ES-I3 (cell line): ENCODE measurements around the gene LIX1.
"Not testable (repeated sequence)": the region's sequence is repeated elsewhere in the genome, so short reads cannot be mapped to it uniquely, and the experiment has no call there.

Experiments used
- H3K36me3 ChIP-seq: 2 replicates; pipeline ENCODE4 v1.6.1; 2013; ENCODE audit warnings: mild to moderate bottlenecking, low read length, control low read depth, moderate library complexity; ENCODE audit not compliant: insufficient read depth
- H3K4me1 ChIP-seq: 2 replicates; pipeline ENCODE4 v1.6.1; 2013; ENCODE audit warnings: mild to moderate bottlenecking, control low read depth, low read length; ENCODE audit not compliant: insufficient read depth
- H3K9ac ChIP-seq: 2 replicates; pipeline ENCODE4 v1.6.1; 2013; ENCODE audit warnings: low read depth, mild to moderate bottlenecking, low read length, moderate library complexity
- H3K9me3 ChIP-seq: 2 replicates; pipeline ENCODE4 v1.6.1; 2013; ENCODE audit warnings: mild to moderate bottlenecking, low read length, moderate library complexity; ENCODE audit not compliant: control insufficient read depth, insufficient read depth

The LIX1 gene

DNA sequence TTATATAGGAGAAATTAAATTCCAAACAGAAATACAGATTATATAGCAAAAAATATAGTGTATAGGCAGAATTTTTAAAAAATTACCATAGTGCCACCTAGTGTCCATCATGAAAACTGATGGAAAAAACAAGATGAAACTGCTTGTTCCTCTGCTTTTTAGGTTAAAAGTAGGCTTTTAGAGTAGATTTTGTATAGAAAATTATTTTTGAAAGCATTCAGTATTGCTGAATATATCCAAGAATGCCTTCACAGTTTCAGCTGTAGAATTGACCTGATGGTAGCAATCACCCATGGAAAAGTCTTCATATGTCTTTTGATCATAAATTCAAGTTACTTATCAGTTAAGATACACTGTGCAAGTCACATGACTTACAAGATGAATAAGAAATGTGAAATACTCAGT is 21.0 kb upstream of the LIX1 start:
- H3K9ac ChIP-seq: no peak overlapping the region
- H3K9me3 ChIP-seq: no peaks in the 10 kb centered on the region
- H3K4me1 ChIP-seq: no peaks in the 10 kb centered on the region
- peaks cover 16% of the 10 kb centered on the region; the same call in 1 of the 2 replicates for H3K36me3 ChIP-seq

DNA sequence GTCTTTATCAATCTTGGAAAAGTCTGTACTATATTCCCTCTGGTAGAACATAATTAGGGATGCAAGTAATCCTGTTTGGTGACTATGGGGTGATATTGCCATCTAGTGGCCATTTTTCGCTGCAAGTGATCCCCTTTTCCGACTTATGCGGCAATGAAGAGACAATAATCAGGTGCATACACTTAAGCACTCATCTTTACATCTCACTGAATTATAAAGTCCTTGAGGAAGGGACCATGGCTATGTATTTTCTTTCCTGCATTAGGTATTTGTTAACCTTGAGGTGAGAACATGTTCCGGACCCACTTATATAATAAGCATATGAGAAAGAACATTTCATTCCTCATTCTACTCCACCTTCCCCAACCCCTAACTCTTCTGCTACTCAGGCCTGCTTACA is 19.6 kb upstream of the LIX1 start:
- Histone ChIP-seq H3K4me1 (no peaks in the 10 kb centered on the region), H3K36me3 (peaks cover 10% of the 10 kb centered on the region; the same call in 1 of the 2 replicates), H3K9ac (no peak overlapping the region), H3K9me3 (0 out of 2 replicates have a peak, but pooled peaks cover 2% of the 10 kb centered on the region)

DNA sequence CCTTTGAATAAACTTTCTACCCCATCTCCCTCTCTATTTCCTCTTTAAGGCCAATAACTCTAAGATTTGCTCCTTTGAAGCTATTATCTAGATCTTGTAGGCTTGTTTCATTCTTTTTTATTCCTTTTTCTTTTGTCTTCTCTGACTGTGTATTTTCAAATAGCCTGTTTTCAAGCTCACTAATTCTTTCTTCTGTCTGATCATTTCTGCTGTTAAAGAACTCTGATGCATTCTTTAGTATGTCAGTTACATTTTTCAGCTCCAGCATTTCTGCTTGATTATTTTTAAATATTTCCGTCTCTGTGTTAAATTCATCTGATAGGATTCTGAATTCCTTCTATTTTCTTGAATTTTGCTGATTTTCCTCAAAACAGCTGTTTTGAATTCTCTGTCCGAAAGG is 15.3 kb upstream of the LIX1 start:
- Histone ChIP-seq H3K36me3 (peaks cover 10% of the 10 kb centered on the region; the same call in 1 of the 2 replicates), H3K9me3 (0 out of 2 replicates have a peak, but pooled peaks cover 2% of the 10 kb centered on the region), H3K4me1 (no peaks in the 10 kb centered on the region), H3K9ac (no peak overlapping the region)

- Histone ChIP-seq H3K4me1 (no peaks in the 10 kb centered on the region), H3K9me3 (no peaks in the 10 kb centered on the region), H3K9ac (no peak overlapping the region), H3K36me3 (no peaks in the 10 kb centered on the region)
Measured at GRCh38 chr5:97151370-97151769, 9.0 kb upstream of the LIX1 start.

DNA sequence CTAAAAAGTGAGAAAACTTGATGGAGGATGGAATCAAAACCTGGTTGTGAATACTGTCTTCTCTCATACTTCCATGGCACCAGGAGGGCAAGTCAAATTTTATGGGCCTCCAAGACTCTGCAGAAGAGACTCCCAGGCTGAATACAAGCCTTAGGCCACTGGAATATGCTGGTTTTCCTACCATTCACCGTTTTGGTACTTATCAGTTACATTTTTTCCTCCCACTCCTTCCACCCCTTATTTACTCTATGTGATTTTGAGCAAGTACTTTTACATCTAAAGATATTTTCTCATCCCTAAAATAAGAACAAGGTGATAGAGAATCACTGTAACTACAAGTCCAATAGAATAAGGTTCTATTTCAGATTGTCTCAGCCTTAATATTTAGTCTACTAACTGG is 8.0 kb upstream of the LIX1 start:
- Histone ChIP-seq H3K4me1 (no peaks in the 10 kb centered on the region), H3K9me3 (no peaks in the 10 kb centered on the region)

DNA sequence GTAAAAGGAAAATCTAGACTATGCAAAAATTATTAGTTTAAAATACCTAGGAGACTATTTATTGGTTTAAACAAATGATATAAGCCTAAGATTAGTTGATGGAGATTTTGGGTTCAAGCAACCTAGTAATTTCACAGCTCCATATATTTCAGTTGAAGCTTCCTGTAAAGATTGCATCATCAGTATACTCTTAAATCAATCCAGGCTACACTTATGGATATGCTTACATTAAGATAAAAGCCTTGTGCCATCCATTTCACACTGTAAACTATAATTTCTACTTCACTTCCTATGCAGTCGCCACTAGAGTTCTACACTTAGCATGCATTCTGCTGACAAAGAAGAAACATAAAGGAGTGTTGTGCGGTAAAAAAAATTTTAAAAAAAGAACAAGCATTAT is 7.3 kb upstream of the LIX1 start:
- Histone ChIP-seq H3K9ac (no peak overlapping the region), H3K4me1 (no peaks in the 10 kb centered on the region), H3K9me3 (no peaks in the 10 kb centered on the region), H3K36me3 (no peaks in the 10 kb centered on the region)

More for the DNA sequence above, 8.0 kb upstream of the LIX1 start:
- Histone ChIP-seq H3K9ac (no peak overlapping the region), H3K36me3 (no peaks in the 10 kb centered on the region)

DNA sequence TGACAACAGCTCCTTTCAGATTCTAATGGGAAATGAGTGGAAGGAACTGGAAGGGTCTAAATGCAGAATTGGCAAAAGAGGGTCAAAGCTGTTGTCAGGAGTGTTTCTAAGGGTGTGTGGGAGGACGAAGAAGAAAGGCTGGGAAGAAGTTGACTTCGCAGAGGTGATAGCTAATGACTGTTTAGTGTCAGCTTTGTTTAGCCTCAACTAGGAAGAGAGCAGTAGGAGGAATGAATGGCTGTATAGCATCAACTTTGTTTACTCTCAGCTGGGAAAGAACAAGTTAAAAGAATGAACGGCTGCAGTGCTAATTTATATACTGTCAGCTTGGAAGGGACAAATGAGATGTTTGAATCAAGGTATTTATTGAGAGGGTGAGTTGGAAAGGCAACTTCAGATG is 5.9 kb upstream of the LIX1 start:
- no peaks in the 10 kb centered on the region for H3K36me3 ChIP-seq
- no peaks in the 10 kb centered on the region for H3K9me3 ChIP-seq
- H3K4me1 ChIP-seq: no peaks in the 10 kb centered on the region
- no peak overlapping the region for H3K9ac ChIP-seq

DNA sequence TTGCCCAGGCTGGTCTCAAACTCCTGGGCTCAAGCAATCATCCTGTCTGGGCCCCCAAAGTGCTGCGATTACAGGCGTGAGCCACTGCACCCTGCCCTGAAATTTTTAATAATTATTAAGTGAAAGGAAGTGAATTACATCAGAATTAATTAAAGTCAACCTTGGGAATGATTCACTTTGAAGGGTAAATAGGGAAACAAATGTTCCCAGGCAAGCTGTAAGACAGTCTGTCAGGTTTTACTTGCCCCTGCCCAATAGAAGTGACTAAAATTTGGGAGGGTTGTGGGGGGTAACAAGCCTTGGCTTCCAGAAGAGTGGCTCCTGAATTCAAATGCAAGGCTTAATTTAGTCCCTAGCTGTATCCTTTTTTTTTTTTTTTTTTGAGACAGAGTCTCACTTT is 1.3 kb upstream of the LIX1 start:
- Histone ChIP-seq H3K9me3 (no peaks in the 10 kb centered on the region), H3K36me3 (no peaks in the 10 kb centered on the region), H3K9ac (no peak overlapping the region)

DNA sequence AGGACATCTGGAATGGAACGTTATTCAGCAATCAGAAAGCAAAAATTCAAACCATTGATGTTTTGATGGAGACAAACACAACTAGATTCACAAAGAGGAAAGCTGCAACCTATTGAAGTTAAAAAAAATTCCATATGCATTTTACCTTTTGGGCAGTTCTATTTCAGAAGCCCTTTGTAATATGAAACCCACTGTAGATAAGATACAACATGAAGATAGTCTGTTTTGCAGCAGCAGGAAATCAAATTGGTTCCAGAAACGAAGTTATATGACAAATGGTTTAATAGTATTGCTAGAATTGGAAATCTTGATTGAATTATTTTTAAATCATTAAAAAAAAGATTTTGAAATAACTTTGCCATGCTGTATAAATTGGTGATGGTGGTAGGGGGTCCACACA is 872 bp downstream of the LIX1 start:
- Histone ChIP-seq H3K36me3 (no peaks in the 10 kb centered on the region), H3K9ac (no peak overlapping the region), H3K9me3 (no peaks in the 10 kb centered on the region), H3K4me1 (peaks cover 9% of the 10 kb centered on the region)

More for the DNA sequence above, 1.3 kb upstream of the LIX1 start:
- peaks cover 9% of the 10 kb centered on the region for H3K4me1 ChIP-seq

DNA sequence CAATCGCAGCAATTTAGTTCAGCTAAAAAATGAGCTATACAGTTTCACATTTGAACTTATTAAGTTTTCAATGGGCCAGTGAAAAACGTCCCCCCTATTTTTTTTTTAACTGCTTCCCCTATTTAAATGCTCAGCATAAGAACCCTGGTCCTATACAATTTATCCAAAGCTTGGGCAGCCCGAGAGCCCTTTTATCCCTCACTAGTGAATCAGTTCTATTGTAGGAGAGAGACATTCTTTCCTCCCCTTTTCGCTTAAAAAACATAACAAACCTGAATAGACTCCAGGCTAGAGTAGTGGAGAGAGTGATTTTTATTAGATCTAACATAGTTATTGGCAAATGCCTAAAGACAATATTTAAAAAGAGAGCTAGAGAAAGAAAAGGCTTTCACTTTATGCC is 1.4 kb downstream of the LIX1 start:
- no peak overlapping the region for H3K9ac ChIP-seq
- H3K4me1 ChIP-seq: peaks cover 9% of the 10 kb centered on the region
- H3K36me3 ChIP-seq: no peaks in the 10 kb centered on the region
- no peaks in the 10 kb centered on the region for H3K9me3 ChIP-seq

DNA sequence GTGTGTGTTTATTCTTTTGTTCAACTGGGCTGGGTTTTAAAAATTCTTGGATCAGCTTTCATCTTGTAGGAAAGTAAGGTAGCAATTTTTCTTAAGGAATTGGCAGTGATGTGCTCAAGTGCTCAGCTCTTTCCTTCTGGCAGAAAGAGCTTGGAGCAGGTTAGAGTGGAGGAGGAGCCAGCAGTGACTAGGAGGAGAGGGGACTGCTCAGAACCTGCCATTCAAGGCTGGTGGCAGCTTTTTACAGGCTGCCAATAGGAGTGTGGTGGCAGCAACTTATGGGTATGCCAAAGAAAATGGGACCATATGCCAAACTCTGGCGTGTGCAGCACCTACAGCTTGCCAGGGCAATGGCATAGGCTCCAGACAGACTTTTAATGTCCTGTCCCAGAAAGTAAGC is 2.2 kb downstream of the LIX1 start:
- not testable (repeated sequence) for H3K9me3 ChIP-seq, H3K9ac ChIP-seq, H3K36me3 ChIP-seq
- peaks cover 11% of the 10 kb centered on the region for H3K4me1 ChIP-seq

GRCh38 chr5:97136475-97136874 is 5.9 kb downstream of the LIX1 start:
- Histone ChIP-seq H3K9me3 (no peaks in the 10 kb centered on the region), H3K36me3 (no peaks in the 10 kb centered on the region), H3K9ac (no peak overlapping the region), H3K4me1 (peaks cover 14% of the 10 kb centered on the region)

DNA sequence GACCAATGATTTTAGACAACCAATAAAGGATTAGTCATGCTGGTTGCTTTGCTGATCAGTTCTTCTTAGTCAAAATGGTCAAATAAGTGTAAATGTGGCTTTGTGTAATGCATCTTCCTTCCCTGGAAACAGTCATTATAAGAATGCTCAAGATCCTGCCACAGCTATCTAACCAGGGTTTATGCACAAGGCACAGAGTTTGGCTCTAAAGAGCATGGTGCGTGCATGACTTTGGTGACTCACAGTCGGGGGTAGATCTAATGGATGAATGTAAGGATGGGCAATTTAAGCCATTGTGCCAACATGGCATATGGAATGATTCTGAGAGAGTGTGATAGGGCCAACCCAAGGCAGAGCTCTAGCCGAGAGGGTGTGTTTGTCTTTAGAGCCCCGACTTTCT is 6.5 kb downstream of the LIX1 start:
- Histone ChIP-seq H3K9me3 (no peaks in the 10 kb centered on the region), H3K36me3 (no peaks in the 10 kb centered on the region), H3K9ac (no peak overlapping the region), H3K4me1 (peaks cover 11% of the 10 kb centered on the region; the same call in 1 of the 2 replicates)

DNA sequence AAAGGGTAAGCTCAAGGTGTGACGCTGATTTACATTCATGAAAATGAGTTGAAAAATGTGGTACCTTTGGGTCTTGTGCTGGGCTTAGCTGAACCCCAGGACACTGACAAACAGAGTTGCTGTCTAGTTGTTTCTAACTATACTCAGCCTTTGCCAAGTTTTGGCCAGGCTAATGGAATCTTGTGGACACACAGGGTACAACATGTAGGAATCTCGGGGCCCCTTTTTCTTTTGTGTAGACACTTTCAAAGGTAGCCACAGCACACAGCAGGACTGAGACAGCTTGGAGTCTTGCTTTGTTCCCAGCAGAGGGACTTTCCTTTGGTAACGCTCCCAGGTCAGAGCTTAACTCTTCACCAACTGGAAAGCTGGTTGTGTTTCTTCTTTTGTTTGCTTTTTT is 7.8 kb downstream of the LIX1 start:
- H3K36me3 ChIP-seq: no peaks in the 10 kb centered on the region
- H3K4me1 ChIP-seq: peaks cover 11% of the 10 kb centered on the region; the same call in 1 of the 2 replicates
- peak overlapping the region; percentile 19; the same call in 1 of the 2 replicates for H3K9ac ChIP-seq
- H3K9me3 ChIP-seq: no peaks in the 10 kb centered on the region

DNA sequence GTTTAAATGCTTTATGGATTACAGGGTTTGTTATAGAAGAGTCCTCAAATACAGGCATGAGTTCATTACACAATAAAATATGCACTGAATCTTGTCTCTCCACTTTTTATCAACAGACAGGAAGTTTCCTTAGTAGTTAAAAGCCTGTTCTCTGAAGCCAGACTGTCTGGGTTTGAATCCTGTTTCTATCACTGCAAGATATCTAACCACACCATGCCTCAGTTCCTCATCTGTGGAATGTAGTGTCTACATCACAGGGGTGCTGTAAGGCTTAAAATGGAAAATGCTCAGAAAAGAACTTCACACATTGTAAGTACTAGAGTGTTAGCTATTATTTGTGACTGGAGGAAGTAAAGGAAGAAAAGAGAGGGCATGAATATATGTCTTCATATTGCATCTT is 9.3 kb downstream of the LIX1 start:
- no peaks in the 10 kb centered on the region for H3K9me3 ChIP-seq

GRCh38 chr5:97131921-97132320 is 10.5 kb downstream of the LIX1 start:
- no peak overlapping the region for H3K9ac ChIP-seq
- no peaks in the 10 kb centered on the region for H3K9me3 ChIP-seq
- peaks cover 11% of the 10 kb centered on the region; the same call in 1 of the 2 replicates for H3K4me1 ChIP-seq
- H3K36me3 ChIP-seq: no peaks in the 10 kb centered on the region

More for the DNA sequence above, 9.3 kb downstream of the LIX1 start:
- Histone ChIP-seq H3K4me1 (peaks cover 11% of the 10 kb centered on the region; the same call in 1 of the 2 replicates), H3K36me3 (no peaks in the 10 kb centered on the region), H3K9ac (no peak overlapping the region)
